ENCODE data around the gene ADGRD2. TPM values are rescaled to one million over a fixed set of nuclear protein-coding genes. Genes with fewer than 3 reads are reported as not detected.

ADGRD2 gene, protein sequence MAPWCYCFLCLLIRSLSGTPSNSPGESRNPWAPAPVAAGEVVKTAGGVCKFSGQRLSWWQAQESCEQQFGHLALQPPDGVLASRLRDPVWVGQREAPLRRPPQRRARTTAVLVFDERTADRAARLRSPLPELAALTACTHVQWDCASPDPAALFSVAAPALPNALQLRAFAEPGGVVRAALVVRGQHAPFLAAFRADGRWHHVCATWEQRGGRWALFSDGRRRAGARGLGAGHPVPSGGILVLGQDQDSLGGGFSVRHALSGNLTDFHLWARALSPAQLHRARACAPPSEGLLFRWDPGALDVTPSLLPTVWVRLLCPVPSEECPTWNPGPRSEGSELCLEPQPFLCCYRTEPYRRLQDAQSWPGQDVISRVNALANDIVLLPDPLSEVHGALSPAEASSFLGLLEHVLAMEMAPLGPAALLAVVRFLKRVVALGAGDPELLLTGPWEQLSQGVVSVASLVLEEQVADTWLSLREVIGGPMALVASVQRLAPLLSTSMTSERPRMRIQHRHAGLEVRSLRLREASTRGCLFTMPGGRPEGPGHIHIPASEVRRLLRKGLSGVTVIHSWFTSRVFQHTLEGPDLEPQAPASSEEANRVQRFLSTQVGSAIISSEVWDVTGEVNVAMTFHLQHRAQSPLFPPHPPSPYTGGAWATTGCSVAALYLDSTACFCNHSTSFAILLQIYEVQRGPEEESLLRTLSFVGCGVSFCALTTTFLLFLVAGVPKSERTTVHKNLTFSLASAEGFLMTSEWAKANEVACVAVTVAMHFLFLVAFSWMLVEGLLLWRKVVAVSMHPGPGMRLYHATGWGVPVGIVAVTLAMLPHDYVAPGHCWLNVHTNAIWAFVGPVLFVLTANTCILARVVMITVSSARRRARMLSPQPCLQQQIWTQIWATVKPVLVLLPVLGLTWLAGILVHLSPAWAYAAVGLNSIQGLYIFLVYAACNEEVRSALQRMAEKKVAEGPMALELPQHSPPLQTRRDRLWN
- not detected for total RNA-seq

- DNase-seq (ENCODE audit: low spot score) (no peak), ATAC-seq (ENCODE audit: low FRiP score) (no peak)
These were observed at the start of gene ADGRD2 for GRCh38 chr9:124450241-124450924. ADGRD2 (plus strand) TSS chr9:124450451; CDS start chr9:124451667, 1,216 bp downstream.

DNA sequence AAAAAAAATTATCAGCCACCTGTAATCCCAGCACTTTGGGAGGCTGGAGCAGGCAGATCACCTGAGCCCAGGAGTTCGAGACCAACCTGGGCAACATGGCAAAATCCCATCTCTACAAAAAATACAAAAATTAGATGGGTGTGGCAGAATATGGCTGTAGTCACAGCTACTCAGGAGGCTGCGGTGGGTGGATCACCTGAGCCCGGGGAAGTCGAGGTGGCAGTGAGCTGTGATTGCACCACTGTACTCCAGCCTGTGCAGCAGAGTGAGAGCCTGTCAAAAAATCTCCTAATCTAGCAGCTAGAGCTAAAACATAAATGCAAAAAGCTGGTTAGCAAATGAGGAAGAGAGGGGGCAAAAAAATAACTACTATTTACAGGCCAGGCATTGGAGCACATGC is 47.0 kb upstream of the ADGRD2 start:
- no peak for DNase-seq (ENCODE audit: low spot score)
- ATAC-seq (ENCODE audit: low FRiP score), result no peak

More at GRCh38 chr9:124450241-124450924, at the start of gene ADGRD2:
- TF ChIP-seq, protein P1, sequence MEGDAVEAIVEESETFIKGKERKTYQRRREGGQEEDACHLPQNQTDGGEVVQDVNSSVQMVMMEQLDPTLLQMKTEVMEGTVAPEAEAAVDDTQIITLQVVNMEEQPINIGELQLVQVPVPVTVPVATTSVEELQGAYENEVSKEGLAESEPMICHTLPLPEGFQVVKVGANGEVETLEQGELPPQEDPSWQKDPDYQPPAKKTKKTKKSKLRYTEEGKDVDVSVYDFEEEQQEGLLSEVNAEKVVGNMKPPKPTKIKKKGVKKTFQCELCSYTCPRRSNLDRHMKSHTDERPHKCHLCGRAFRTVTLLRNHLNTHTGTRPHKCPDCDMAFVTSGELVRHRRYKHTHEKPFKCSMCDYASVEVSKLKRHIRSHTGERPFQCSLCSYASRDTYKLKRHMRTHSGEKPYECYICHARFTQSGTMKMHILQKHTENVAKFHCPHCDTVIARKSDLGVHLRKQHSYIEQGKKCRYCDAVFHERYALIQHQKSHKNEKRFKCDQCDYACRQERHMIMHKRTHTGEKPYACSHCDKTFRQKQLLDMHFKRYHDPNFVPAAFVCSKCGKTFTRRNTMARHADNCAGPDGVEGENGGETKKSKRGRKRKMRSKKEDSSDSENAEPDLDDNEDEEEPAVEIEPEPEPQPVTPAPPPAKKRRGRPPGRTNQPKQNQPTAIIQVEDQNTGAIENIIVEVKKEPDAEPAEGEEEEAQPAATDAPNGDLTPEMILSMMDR (IDR thresholded peaks at IDR 0.05), result no peak

GRCh38 chr9:124409410-124409809 is 40.8 kb upstream of the ADGRD2 start:
- ATAC-seq (ENCODE audit: low FRiP score), result no peak
- TF ChIP-seq, protein P1 (IDR thresholded peaks at IDR 0.05), result no peak
- DNase-seq (ENCODE audit: low spot score), result no peak

More for the DNA sequence above, 47.0 kb upstream of the ADGRD2 start:
- TF ChIP-seq, protein P1 (IDR thresholded peaks at IDR 0.05), result no peak

DNA sequence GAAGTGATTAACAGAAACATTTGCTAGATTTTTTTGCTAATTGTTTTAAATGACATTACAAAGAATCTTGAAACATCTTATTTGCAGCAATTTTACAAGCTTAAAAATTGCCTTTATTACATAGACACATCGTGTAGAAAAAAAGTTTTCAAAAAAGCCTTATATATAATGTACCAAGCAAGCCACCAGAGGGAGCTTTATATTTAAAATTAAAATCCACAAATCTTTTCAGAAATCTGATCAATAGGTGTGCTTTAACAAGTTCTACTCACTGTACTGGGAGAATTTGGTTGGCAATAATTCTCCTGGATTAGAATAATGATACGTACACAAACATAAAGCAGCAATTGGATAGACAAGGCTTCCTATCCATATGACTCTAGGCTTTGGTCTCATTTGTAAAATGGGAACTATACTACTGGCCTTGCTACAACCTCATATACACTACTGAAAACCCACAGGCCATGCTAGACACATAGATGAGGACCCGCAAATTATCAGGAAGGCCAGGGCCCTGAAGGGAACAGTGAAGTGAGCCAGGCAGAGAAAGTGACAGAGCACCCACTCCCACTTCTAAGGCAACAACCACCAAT is 39.8 kb upstream of the ADGRD2 start:
- TF ChIP-seq, protein P1 (IDR thresholded peaks at IDR 0.05), result no peak
- ATAC-seq (ENCODE audit: low FRiP score), result no peak

DNA sequence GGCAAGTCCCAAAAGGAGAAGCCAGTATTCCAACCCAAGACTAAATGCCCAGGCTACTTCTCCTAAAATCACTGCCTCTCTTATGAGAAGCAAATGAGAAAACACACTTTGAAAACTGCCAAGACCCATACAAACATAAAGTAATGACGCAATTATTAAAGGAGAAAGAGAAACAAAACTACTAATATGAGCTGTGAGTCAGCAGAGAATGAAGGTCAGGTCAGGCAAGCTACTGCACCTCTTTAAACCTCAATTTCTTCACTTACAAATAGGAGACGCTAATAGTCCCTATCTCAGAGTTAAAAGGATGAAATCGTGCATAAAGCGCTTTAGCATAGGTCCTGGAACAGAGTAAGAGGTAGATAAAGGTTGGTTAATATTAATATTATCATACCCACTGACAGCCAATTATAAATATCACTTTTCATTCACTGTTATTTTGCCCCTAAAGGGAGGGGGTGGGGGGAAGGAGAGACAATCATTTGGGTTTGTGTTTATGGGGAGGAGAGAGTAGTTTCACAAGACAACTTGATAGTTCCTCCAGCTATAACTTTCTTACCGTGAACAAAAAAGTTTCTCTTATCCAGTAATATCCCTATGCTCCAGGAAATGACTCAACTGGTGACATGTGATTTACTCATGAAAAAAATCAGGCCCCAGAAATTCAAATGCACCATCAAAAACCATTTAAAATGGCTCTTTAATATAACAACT is 38.6 kb upstream of the ADGRD2 start:
- TF ChIP-seq, protein P1 (IDR thresholded peaks at IDR 0.05), result no peak
- DNase-seq (ENCODE audit: low spot score), result no peak
- no peak for ATAC-seq (ENCODE audit: low FRiP score)

More for the DNA sequence above, 39.8 kb upstream of the ADGRD2 start:
- no peak for DNase-seq (ENCODE audit: low spot score)

DNA sequence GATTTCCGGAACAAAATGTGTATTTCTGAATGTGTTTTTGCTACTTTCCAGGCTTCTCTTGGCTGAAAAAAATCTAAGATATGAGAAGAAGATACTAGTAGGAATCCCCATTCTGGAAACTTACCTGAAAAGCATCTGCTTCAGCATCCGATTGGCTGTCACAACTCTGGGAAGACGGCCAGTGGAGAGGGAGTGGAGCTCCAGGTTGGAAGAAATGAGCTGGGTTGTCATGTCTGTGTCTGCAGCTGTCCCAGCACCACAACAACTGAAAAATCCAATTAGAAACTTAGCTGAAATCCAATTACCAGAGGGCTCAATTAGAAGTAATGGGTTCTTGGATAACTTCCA is 38.0 kb upstream of the ADGRD2 start:
- ATAC-seq (ENCODE audit: low FRiP score), result no peak
- DNase-seq (ENCODE audit: low spot score), result no peak
- TF ChIP-seq, protein P1 (IDR thresholded peaks at IDR 0.05), result no peak

All from omental fat pad (tissue), 4 donors.